Ramos (cell line): ENCODE data around the gene GNAZ.

Experiments used
- in situ Hi-C: fragments of 300-500 bp; cut with MboI; formaldehyde crosslinking; loops from one replicate; pipeline ENCODE4 v1.14.3; 2022; ENCODE audit warnings: low sequenced_read_pairs; ENCODE audit not compliant: unreplicated experiment

The GNAZ gene

DNA sequence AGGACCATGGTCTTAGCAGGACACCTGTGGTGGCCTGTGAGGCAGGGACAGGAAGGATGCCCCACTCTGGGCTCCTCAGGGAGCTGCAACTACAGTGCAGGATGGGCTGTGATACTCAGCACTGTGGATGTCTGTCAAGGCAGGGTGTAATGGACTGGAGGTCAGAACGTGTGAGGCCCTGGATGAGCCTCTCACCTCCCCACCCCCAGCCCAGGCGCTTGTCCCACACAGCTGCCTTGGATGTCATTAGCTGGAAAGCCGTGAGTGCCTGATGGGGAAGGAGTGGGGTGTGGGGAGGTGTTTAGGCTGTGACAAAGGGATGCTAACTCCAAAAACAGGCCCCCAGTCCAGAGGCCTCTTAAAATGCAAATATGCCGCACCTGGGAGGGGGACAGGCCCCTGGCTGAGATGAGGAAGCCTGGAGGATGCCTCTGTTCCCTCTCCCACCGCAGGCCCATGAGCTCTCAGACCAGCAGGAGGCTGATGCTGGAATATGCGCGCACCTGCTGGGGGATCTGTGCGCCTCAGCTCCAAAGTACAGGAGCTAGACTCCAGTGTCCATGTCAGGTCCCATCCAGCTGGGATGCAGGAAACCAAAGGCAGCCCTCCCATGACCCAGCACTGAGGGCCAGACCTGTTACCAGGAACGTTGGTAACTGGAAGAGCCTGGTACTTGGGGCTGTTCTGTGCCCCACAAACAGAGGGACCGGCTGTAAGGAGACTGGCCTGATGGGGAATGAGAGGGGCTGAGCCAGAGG lies 46.4 kb downstream of the GNAZ start:
- in situ Hi-C loops, result no loop called here

- in situ Hi-C loops, result no loop called here
Observed at GRCh38 chr22:23117275-23117674, 47.0 kb downstream of the GNAZ start.

- in situ Hi-C loops, result no loop called here
Observed at GRCh38 chr22:23117891-23118646, 47.8 kb downstream of the GNAZ start.

DNA sequence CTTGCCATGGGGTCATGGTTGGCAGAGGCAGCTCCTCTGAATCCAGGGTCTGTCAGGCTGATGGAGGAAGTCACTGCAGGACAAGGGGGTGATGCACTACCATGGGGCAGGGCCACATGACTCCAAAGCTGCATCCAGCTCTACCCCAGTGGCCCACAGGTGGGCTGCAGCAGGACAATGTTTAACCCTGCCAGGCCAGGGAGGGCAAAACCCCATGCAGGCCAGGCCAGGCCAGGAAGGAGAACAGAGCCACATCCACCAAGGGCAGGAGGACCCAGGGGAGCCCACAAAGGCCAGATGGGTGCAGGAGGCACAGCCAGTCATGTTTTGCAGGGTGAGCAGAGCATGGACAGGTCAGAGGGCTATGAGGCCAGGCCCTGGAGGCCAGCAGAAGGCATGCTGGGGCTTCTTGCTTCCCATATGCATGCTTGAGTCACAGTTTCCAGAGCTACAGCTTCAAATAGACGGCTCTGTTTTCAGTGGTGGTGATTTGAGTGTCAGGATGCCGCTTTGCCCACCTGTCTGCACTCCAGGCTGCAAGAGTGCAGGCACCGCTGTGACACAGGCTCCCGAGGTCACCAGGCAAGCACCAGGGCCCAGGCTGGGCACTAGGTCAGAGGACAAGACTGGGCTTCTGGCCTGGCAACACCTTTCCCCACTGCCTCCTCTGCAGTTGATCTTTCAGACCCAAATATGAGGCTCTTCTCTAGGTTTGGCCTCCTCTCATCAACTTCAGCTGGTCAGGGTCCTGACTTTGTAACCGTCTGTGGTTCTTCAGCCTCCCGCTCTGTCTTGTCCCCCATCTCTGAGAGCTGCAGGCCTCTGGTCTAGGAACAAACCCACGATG lies 48.6 kb downstream of the GNAZ start:
- in situ Hi-C loops, result no loop called here

- in situ Hi-C loops, result loop anchor here (5.0 kb wide), 1 partner anchor 152 kb away; no protein-coding TSS in a partner anchor
Observed at GRCh38 chr22:23119494-23120414, 49.4 kb downstream of the GNAZ start.

GRCh38 chr22:23120415-23120899 lies 50.1 kb downstream of the GNAZ start:
- in situ Hi-C loops, result loop anchor here (5.0 kb wide), 1 partner anchor 153 kb away; no protein-coding TSS in a partner anchor

DNA sequence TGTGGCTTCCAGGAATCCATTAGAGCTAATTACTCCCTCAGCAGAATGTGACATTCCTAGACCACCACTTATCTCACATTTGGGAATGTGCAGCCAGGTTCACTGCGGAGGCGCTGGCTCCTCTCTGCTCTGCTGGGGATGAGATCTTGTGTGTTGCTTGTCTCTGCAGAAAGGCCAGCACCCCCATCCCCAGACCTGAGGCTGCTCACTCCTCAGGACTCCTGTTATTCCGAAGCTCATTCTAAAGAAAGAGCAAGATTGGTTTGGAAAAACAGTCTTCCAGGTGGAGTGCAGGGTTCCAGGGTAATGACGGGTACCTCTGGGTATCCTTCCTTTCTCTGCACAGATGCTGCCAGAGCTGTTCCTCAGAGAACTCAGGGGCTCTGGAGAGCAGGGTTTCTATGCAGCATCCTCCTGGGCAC lies 50.7 kb downstream of the GNAZ start:
- in situ Hi-C loops, result loop anchor here (5.0 kb wide), 1 partner anchor 154 kb away; no protein-coding TSS in a partner anchor

GRCh38 chr22:23121424-23121823 lies 51.1 kb downstream of the GNAZ start:
- in situ Hi-C loops, result loop anchor here (5.0 kb wide), 1 partner anchor 154 kb away; no protein-coding TSS in a partner anchor

GRCh38 chr22:23122216-23122957 lies 52.1 kb downstream of the GNAZ start:
- in situ Hi-C loops, result loop anchor here (5.0 kb wide), 1 partner anchor 155 kb away; no protein-coding TSS in a partner anchor

DNA sequence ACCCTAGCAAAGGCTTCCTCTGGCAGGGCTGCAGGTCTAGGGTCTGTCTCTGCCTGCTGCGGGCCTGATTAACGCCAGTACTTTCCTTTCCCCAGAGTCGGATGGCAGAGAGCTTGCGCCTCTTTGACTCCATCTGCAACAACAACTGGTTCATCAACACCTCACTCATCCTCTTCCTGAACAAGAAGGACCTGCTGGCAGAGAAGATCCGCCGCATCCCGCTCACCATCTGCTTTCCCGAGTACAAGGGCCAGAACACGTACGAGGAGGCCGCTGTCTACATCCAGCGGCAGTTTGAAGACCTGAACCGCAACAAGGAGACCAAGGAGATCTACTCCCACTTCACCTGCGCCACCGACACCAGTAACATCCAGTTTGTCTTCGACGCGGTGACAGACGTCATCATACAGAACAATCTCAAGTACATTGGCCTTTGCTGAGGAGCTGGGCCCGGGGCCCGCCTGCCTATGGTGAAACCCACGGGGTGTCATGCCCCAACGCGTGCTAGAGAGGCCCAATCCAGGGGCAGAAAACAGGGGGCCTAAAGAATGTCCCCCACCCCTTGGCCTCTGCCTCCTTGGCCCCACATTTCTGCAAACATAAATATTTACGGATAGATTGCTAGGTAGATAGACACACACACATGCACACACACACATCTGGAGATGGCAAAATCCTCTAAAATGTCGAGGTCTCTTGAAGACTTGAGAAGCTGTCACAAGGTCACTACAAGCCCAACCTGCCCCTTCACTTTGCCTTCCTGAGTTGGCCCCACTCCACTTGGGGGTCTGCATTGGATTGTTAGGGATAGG lies 52.9 kb downstream of the GNAZ start:
- in situ Hi-C loops, result loop anchor here (5.0 kb wide), 1 partner anchor 156 kb away; no protein-coding TSS in a partner anchor

GRCh38 chr22:23123804-23124254 lies 53.5 kb downstream of the GNAZ start:
- in situ Hi-C loops, result loop anchor here (5.0 kb wide), 1 partner anchor 157 kb away; no protein-coding TSS in a partner anchor

GRCh38 chr22:23124611-23125511 lies 54.5 kb downstream of the GNAZ start:
- in situ Hi-C loops, result loop anchor here (5.0 kb wide), 2 partner anchors 158 to 463 kb away; no protein-coding TSS in a partner anchor

DNA sequence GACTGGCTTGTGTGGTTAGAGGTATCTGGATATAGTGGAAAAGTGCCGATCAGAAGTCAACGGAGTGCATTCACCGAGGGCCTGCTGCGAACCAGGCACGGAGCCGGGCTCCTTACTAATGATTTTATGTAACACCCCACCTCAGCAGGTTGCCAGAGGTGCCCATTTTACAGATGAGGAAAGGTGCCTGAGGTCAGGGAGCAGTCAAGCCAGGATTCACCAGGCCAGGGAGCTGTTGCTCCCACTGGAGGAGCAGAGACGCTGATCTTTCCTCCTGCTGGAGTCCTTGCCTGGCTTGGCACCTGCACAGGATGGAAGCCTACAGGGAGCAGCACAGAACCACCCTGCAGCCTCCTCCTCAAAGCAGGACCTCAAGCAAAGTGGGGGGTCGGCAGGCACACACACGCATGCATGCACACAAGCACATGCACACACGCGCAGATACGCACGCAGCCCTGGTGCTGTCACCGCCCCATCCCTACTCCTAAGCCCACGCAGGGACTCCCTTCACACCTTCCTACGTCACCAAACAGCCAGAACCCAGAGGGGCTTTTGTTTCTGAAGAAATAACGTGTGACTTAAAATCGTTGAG lies 55.3 kb downstream of the GNAZ start:
- in situ Hi-C loops, result loop anchor here (5.0 kb wide), 1 partner anchor 463 kb away; no protein-coding TSS in a partner anchor

- in situ Hi-C loops, result loop anchor here (5.0 kb wide), 1 partner anchor 464 kb away; no protein-coding TSS in a partner anchor
Observed at GRCh38 chr22:23126165-23127054, 56.1 kb downstream of the GNAZ start.
